HG03095 (cell line): ENCODE data around the gene CFAP46.
"Not testable (repeated sequence)": the region's sequence is repeated elsewhere in the genome, so short reads cannot be mapped to it uniquely, and the experiment has no call there.

Source experiments
- ATAC-seq: cut with Tn5 transposase; IDR thresholded peaks from one replicate; pipeline ENCODE4 v1.9.1; 2021; ENCODE audit warnings: moderate library complexity; ENCODE audit not compliant: unreplicated experiment

Gene CFAP46

GRCh38 chr10:132793213-132793612, 149.2 kb downstream of the CFAP46 start:
- no peak for ATAC-seq

- ATAC-seq: no peak
These were observed 149.6 kb downstream of the CFAP46 start for GRCh38 chr10:132792796-132793195.

GRCh38 chr10:132792099-132792498, 150.3 kb downstream of the CFAP46 start:
- ATAC-seq: not testable (repeated sequence)

GRCh38 chr10:132790934-132791829, 151.2 kb downstream of the CFAP46 start:
- no peak for ATAC-seq

GRCh38 chr10:132790470-132790869, 151.9 kb downstream of the CFAP46 start:
- ATAC-seq: no peak

- no peak for ATAC-seq
These were observed 152.7 kb downstream of the CFAP46 start for GRCh38 chr10:132789659-132790148.

- no peak for ATAC-seq
These were observed 153.5 kb downstream of the CFAP46 start for GRCh38 chr10:132788831-132789219.

GRCh38 chr10:132788180-132788830, 154.1 kb downstream of the CFAP46 start:
- no peak for ATAC-seq

- ATAC-seq: no peak
These were observed 154.7 kb downstream of the CFAP46 start for GRCh38 chr10:132787495-132788179.

- no peak for ATAC-seq
These were observed 155.4 kb downstream of the CFAP46 start for GRCh38 chr10:132786884-132787494.

GRCh38 chr10:132786476-132786883, 155.9 kb downstream of the CFAP46 start:
- no peak for ATAC-seq

GRCh38 chr10:132785723-132786475, 156.5 kb downstream of the CFAP46 start, which contains the start of gene NKX6-2:
Gene NKX6-2, minus strand, starts transcription at chr10:132786147. Its CDS starts 199 bp downstream, at chr10:132785948.
- ATAC-seq: no peak

GRCh38 chr10:132784866-132785722, 157.3 kb downstream of the CFAP46 start:
- ATAC-seq: no peak

- ATAC-seq: no peak
These were observed 158.2 kb downstream of the CFAP46 start for GRCh38 chr10:132783940-132784865.

GRCh38 chr10:132783165-132783939, 159.0 kb downstream of the CFAP46 start:
- no peak for ATAC-seq

- ATAC-seq: no peak
These were observed 160.8 kb downstream of the CFAP46 start for GRCh38 chr10:132781556-132781955.

GRCh38 chr10:132780356-132780755, 162.0 kb downstream of the CFAP46 start:
- no peak for ATAC-seq
